GM12891 (cell line): ENCODE results near the gene ITGA8.

Experiments used
- POLR2A ChIP-seq: IDR thresholded peaks from 2 replicates; pipeline ENCODE4 v1.6.1; 2011; ENCODE audit warnings: low read depth, low read length, control low read depth
- POLR2AphosphoS5 ChIP-seq: IDR thresholded peaks from 2 replicates; pipeline ENCODE4 v1.6.1; 2011; ENCODE audit warnings: low read depth, low read length, control low read depth
- POU2F2 ChIP-seq: IDR thresholded peaks from 2 replicates; pipeline ENCODE4 v1.6.1; 2011; ENCODE audit warnings: low read depth, mild to moderate bottlenecking, control low read depth, low read length, moderate library complexity
- SPI1 ChIP-seq: IDR thresholded peaks from 2 replicates; pipeline ENCODE4 v1.6.1; 2011; ENCODE audit warnings: low read depth, low read length, control low read depth
- TAF1 ChIP-seq: IDR thresholded peaks from 2 replicates; pipeline ENCODE4 v1.6.1; 2011; ENCODE audit warnings: low read depth, low read length, control low read depth

DNA sequence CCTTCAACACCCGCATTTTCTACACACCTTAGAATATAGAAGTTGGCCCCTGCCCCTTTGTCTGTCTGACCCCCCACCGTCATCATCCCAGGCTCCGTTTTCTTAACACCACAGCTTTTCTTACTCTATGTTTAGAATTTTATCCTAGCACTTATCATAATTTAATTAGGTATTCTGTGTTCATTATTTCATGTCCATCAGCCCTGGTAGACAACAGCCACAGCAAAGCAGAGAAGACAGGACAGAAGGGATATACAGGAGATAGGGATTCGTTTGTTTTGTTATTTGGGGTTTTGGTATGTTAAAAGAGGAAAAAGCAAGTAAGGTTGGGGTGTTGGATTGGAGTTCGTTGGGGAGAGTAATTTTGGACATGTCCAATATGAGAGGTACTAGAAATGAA lies 48.8 kb downstream of the ITGA8 start:
- TF ChIP-seq POLR2A (no peak), POU2F2 (no peak), TAF1 (no peak), POLR2AphosphoS5 (no peak), SPI1 (no peak)
